Gastrocnemius medialis (tissue), 4 donors: Measurements from ENCODE around the gene EIF2AK2.

Experiments
- CTCF ChIP-seq, 5 experiments: fragments of 450-650 bp in 3 of 5; fragments of 200-600 bp in 2 of 5; sonication (generic) in 2 of 5; IDR thresholded peaks in 4 of 5; conservative IDR thresholded peaks in 1 of 5; 1 replicate in 4 of 5; 2 replicates in 1 of 5; pipeline ENCODE4 v1.5.1; 2016 to 2019; ENCODE audit warnings: antibody characterized with exemption in 5 of 5, mild to moderate bottlenecking in 3 of 5, moderate library complexity in 3 of 5
- POLR2A ChIP-seq, 2 donors: fragments of 450-650 bp; IDR thresholded peaks; one replicate each; pipeline ENCODE4 v1.6.1; 2017; ENCODE audit warnings: antibody characterized with exemption in 2 of 2, mild to moderate bottlenecking in 2 of 2, moderate library complexity in 2 of 2

- TF ChIP-seq POLR2A (IDR thresholded peaks at IDR 0.05), result no peak
- peak in 2 of 5 experiments; percentile 42 to 56 for TF ChIP-seq CTCF (IDR thresholded peaks at IDR 0.05 in 4 of 5, conservative IDR thresholded peaks at IDR 0.05 in 1 of 5)
Observed at GRCh38 chr2:37168217-37168981, 11.6 kb upstream of the EIF2AK2 start.
